Fibroblast of lung (primary cell): ENCODE measurements around the gene EMX2. TPM values are rescaled to one million over a fixed set of nuclear protein-coding genes. Genes with fewer than 3 reads are reported as not detected.

ENCODE experiments used
- DNase-seq, 2 donors: peaks; one replicate each; pipeline versions ENCODE4 v3.0.0 to v3.0.0-alpha.2; 2010; ENCODE audit warnings: low read depth in 2 of 2
- H2AFZ ChIP-seq: 2 replicates; pipeline ENCODE4 v1.5.1; 2012; ENCODE audit warnings: low read length, control low read depth, inconsistent platforms
- H3K27ac ChIP-seq: 2 replicates; pipeline ENCODE4 v1.5.1; 2011; ENCODE audit warnings: low read length, control low read depth; ENCODE audit not compliant: insufficient read depth
- H3K27me3 ChIP-seq: 2 replicates; pipeline ENCODE4 v1.5.1; 2011; ENCODE audit warnings: mild to moderate bottlenecking, low read length; ENCODE audit not compliant: control insufficient read depth, insufficient read depth
- H3K36me3 ChIP-seq: 2 replicates; pipeline ENCODE4 v1.5.1; 2011; ENCODE audit warnings: low read length; ENCODE audit not compliant: control insufficient read depth, insufficient read depth
- H3K4me1 ChIP-seq: 2 replicates; pipeline ENCODE4 v1.5.1; 2011; ENCODE audit warnings: low read length; ENCODE audit not compliant: control insufficient read depth, insufficient read depth; ENCODE audit errors: extremely low read depth
- H3K4me2 ChIP-seq: 2 replicates; pipeline ENCODE4 v1.5.1; 2011; ENCODE audit warnings: low read length, control low read depth; ENCODE audit not compliant: insufficient read depth; ENCODE audit errors: extremely low read depth
- H3K4me3 ChIP-seq, 4 experiments: fragments of 200-600 bp in 1 of 4; sonication (generic) in 1 of 4; replicated peaks in 1 of 4; 2 replicates each; pipeline ENCODE4 v1.5.1; 2011 to 2016; ENCODE audit warnings: low read length in 4 of 4, low read depth in 3 of 4, mild to moderate bottlenecking in 3 of 4, control low read depth in 2 of 4, inconsistent platforms in 1 of 4, mixed read lengths in 1 of 4; ENCODE audit not compliant: insufficient read depth in 1 of 4; ENCODE audit errors: control extremely low read depth in 1 of 4
- H3K79me2 ChIP-seq: 2 replicates; pipeline ENCODE4 v1.5.1; 2012; ENCODE audit warnings: mild to moderate bottlenecking, low read length, inconsistent platforms; ENCODE audit not compliant: control insufficient read depth, insufficient read depth
- H3K9ac ChIP-seq: 2 replicates; pipeline ENCODE4 v1.5.1; 2011; ENCODE audit warnings: mild to moderate bottlenecking, low read length, control low read depth; ENCODE audit not compliant: insufficient read depth
- H3K9me3 ChIP-seq: 2 replicates; pipeline ENCODE4 v1.5.1; 2012; ENCODE audit warnings: low read depth, low read length; ENCODE audit not compliant: control insufficient read depth, insufficient read depth
- H4K20me1 ChIP-seq: 2 replicates; pipeline ENCODE4 v1.5.1; 2011; ENCODE audit warnings: low read length; ENCODE audit not compliant: control insufficient read depth, insufficient read depth; ENCODE audit errors: extremely low read depth
- EZH2 ChIP-seq: IDR thresholded peaks from 2 replicates; pipeline ENCODE4 v1.5.1; 2012; ENCODE audit warnings: low read length, control low read depth, mild to moderate bottlenecking; ENCODE audit errors: missing control alignments
- polyA plus RNA-seq, 2 donors: library from polyadenylated mRNA; depleted of rRNA in 1 of 2; stranded (reverse) in 1 of 2; unstranded in 1 of 2; fragments of >200 nt; gene quantifications; 2 replicates each; pipeline ENCODE4 v1.2.1, GENCODE V29; 2011 to 2012; ENCODE audit warnings: missing spikeins in 1 of 2
- total RNA-seq: library from RNA; depleted of rRNA; stranded (reverse); fragments of >200 nt; gene quantifications from 2 replicates; pipeline ENCODE4 v1.2.1, GENCODE V29; 2014
- TF ChIP-seq, protein P1 (sequence below), 2 donors: IDR thresholded peaks in 1 of 2; conservative IDR thresholded peaks in 1 of 2; 1 replicate in 1 of 2; 2 replicates in 1 of 2; pipeline ENCODE4 v1.5.1; 2011 to 2012; ENCODE audit warnings: low read length in 2 of 2, control low read depth in 1 of 2, inconsistent platforms in 1 of 2, low read depth in 1 of 2, mild to moderate bottlenecking in 1 of 2

The EMX2 gene
- total and polyA plus RNA-seq, 2 donors (not counting 1 experiment from before 2014, with no cell fraction given), result not detected

DNA sequence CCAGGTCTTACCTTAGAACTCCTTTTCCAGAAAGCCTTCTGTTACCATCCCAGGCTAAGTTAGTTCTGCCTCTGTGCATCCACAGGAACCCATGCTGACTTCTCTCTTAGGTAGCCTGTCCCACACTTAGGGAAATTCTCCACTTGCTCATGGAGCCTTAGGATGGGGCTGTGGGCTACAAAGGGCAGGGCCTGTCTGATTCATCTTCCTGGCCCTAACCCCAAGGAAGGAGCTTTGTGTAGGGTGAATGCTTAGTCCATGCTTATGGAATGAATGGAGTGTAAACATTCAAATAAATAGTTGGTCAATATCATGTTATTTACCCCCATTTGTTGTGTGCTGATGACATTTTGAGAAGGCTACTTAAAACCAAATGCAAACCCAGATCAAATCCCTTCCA lies 54.7 kb downstream of the EMX2 start:
- H3K9ac ChIP-seq, result no peak overlapping the region
- H3K9me3 ChIP-seq, result no peaks in the 10 kb centered on the region
- H3K4me1 ChIP-seq, result no peaks in the 10 kb centered on the region
- H3K4me2 ChIP-seq, result no peak overlapping the region
- H3K4me3 ChIP-seq, result no peak overlapping the region
- no peak overlapping the region for H2AFZ ChIP-seq
- no peaks in the 10 kb centered on the region for H3K79me2 ChIP-seq
- no peaks in the 10 kb centered on the region for H4K20me1 ChIP-seq
- DNase-seq, result no peak
- no peak for TF ChIP-seq EZH2
- TF ChIP-seq, protein P1, sequence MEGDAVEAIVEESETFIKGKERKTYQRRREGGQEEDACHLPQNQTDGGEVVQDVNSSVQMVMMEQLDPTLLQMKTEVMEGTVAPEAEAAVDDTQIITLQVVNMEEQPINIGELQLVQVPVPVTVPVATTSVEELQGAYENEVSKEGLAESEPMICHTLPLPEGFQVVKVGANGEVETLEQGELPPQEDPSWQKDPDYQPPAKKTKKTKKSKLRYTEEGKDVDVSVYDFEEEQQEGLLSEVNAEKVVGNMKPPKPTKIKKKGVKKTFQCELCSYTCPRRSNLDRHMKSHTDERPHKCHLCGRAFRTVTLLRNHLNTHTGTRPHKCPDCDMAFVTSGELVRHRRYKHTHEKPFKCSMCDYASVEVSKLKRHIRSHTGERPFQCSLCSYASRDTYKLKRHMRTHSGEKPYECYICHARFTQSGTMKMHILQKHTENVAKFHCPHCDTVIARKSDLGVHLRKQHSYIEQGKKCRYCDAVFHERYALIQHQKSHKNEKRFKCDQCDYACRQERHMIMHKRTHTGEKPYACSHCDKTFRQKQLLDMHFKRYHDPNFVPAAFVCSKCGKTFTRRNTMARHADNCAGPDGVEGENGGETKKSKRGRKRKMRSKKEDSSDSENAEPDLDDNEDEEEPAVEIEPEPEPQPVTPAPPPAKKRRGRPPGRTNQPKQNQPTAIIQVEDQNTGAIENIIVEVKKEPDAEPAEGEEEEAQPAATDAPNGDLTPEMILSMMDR (conservative IDR thresholded peaks at IDR 0.05 in 1 of 2, IDR thresholded peaks at IDR 0.05 in 1 of 2; ENCODE audit: low read depth in 1 of 2, low read length in 2 of 2), result no peak
- H3K27me3 ChIP-seq, result no peaks in the 10 kb centered on the region
- no peak overlapping the region for H3K27ac ChIP-seq
- no peaks in the 10 kb centered on the region for H3K36me3 ChIP-seq

Other genes starting within 250 kb of the EMX2 start
- gene PDZD8, start 167.3 kb upstream of the EMX2 start, total RNA-seq, result 13.9 and 15.4 TPM in 2 replicates
- gene PDZD8, start 167.3 kb upstream of the EMX2 start, polyA plus RNA-seq, result 27.2 and 34.6 TPM in 2 replicates